Measurements from ENCODE around the gene FPR2. TPM values are rescaled to one million over a fixed set of nuclear protein-coding genes. Genes with fewer than 3 reads are reported as not detected.

Gene FPR2
- total RNA-seq, 2 experiments from 2014 or later, result not detected

DNA sequence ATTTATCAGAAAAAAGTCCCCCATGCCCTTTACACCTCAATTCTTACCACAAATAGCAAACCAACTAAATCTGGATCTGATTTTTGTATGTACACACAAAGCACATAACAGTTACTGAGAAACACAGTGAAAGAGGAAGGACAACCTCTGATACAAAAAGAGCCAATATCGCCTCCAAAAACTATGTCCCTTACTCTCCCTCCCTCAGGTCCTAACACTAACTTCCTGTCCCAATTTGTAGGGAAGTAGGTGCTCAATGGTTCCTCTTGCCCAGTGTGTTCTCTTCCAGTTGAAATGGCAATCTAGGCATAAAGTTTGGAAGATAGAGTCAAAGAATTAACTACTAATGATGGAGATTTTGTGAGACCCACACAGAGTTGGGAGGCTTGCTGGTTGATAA, 18.2 kb downstream of the FPR2 start:
- no peaks in the 10 kb centered on the region for H3K4me1 ChIP-seq (ENCODE audit: insufficient read depth, low read length, poor library complexity, severe bottlenecking)
- POLR2A ChIA-PET, result no interaction called here
- H3K79me2 ChIP-seq (ENCODE audit: insufficient read depth, low read depth, low read length), result no peaks in the 10 kb centered on the region
- BruUV-seq (replicated peaks), result no TSS peak
- intact Hi-C loops (cut with micrococcal nuclease; ENCODE audit: unreplicated experiment), result loop anchor here (5.0 kb wide), 2 partner anchors 117 to 458 kb away; no protein-coding TSS in a partner anchor
- H3K4me3 ChIP-seq (ENCODE audit: low read depth, low read length, poor library complexity, severe bottlenecking), result no peak overlapping the region
- no peaks in the 10 kb centered on the region for H3K9me3 ChIP-seq (ENCODE audit: low read length)
- no peaks in the 10 kb centered on the region for H3K36me3 ChIP-seq (ENCODE audit: insufficient read depth, low read length)
- no peaks in the 10 kb centered on the region for H3K9me2 ChIP-seq (ENCODE audit: insufficient read depth, low read length)
- CTCF ChIA-PET (ENCODE audit: unreplicated experiment), result no interaction called here
- H3K27ac ChIP-seq (ENCODE audit: low read depth, low read length, poor library complexity, severe bottlenecking), result no peak overlapping the region
- no peak overlapping the region for H2AFZ ChIP-seq (ENCODE audit: low read length)
- DNase-seq (ENCODE audit: low spot score), result no peak
- H4K20me1 ChIP-seq (ENCODE audit: insufficient read depth, low read length), result no peaks in the 10 kb centered on the region; the same call in 1 of the 2 replicates
- TF ChIP-seq EZH2phosphoT487 (IDR thresholded peaks at IDR 0.05; ENCODE audit: borderline replicate concordance, low read depth, low read length) (no peak), CTCF (conservative IDR thresholded peaks at IDR 0.05; ENCODE audit: low read length) (no peak)
- H3K4me2 ChIP-seq (ENCODE audit: low read length), result no peak overlapping the region

DNA sequence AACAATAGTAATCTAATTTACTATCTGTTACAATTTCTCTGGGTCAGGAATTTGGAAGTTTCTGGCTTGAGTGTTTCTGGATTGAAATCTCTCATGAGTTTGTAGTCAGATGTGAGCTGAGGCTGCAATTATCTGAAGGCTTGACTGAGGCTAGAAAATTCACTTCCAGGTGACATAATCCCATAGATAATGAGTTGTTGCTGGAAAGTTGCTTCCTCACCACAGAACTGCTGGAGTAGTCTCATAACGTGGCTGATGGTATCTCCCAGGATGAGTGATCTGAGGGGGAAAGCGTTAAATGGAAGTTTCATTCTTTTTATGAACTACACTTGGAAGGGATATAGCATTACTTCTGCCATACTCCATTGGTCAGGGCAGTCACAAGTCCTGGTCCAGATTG, 18.7 kb downstream of the FPR2 start:
- H3K27ac ChIP-seq (ENCODE audit: low read depth, low read length, poor library complexity, severe bottlenecking), result no peak overlapping the region
- no peaks in the 10 kb centered on the region for H3K79me2 ChIP-seq (ENCODE audit: insufficient read depth, low read depth, low read length)
- no peak overlapping the region for H3K4me2 ChIP-seq (ENCODE audit: low read length)
- H3K4me3 ChIP-seq (ENCODE audit: low read depth, low read length, poor library complexity, severe bottlenecking), result no peak overlapping the region
- ChIA-PET CTCF (ENCODE audit: unreplicated experiment) (no interaction called here), POLR2A (no interaction called here)
- no peak for DNase-seq (ENCODE audit: low spot score)
- intact Hi-C loops (cut with micrococcal nuclease; ENCODE audit: unreplicated experiment), result loop anchor here (5.0 kb wide), 2 partner anchors 117 to 458 kb away; no protein-coding TSS in a partner anchor
- no peaks in the 10 kb centered on the region; the same call in 1 of the 2 replicates for H4K20me1 ChIP-seq (ENCODE audit: insufficient read depth, low read length)
- H3K9me2 ChIP-seq (ENCODE audit: insufficient read depth, low read length), result no peaks in the 10 kb centered on the region
- TF ChIP-seq CTCF (conservative IDR thresholded peaks at IDR 0.05; ENCODE audit: low read length) (no peak), EZH2phosphoT487 (IDR thresholded peaks at IDR 0.05; ENCODE audit: borderline replicate concordance, low read depth, low read length) (no peak)
- no peak overlapping the region for H2AFZ ChIP-seq (ENCODE audit: low read length)
- no peaks in the 10 kb centered on the region for H3K9me3 ChIP-seq (ENCODE audit: low read length)
- no peaks in the 10 kb centered on the region for H3K36me3 ChIP-seq (ENCODE audit: insufficient read depth, low read length)
- no peaks in the 10 kb centered on the region for H3K4me1 ChIP-seq (ENCODE audit: insufficient read depth, low read length, poor library complexity, severe bottlenecking)
- no TSS peak for BruUV-seq (replicated peaks)

GRCh38 chr19:51780270-51780669, 19.3 kb downstream of the FPR2 start:
- H3K79me2 ChIP-seq (ENCODE audit: insufficient read depth, low read depth, low read length), result no peaks in the 10 kb centered on the region
- H3K36me3 ChIP-seq (ENCODE audit: insufficient read depth, low read length), result no peaks in the 10 kb centered on the region
- no peaks in the 10 kb centered on the region for H3K4me1 ChIP-seq (ENCODE audit: insufficient read depth, low read length, poor library complexity, severe bottlenecking)
- H3K4me3 ChIP-seq (ENCODE audit: low read depth, low read length, poor library complexity, severe bottlenecking), result no peak overlapping the region
- intact Hi-C loops (cut with micrococcal nuclease; ENCODE audit: unreplicated experiment), result no loop called here
- no peak overlapping the region for H3K27ac ChIP-seq (ENCODE audit: low read depth, low read length, poor library complexity, severe bottlenecking)
- no peaks in the 10 kb centered on the region; the same call in 1 of the 2 replicates for H4K20me1 ChIP-seq (ENCODE audit: insufficient read depth, low read length)
- no TSS peak for BruUV-seq (replicated peaks)
- no peak overlapping the region for H3K4me2 ChIP-seq (ENCODE audit: low read length)
- no peak overlapping the region for H2AFZ ChIP-seq (ENCODE audit: low read length)
- ChIA-PET CTCF (ENCODE audit: unreplicated experiment) (no interaction called here), POLR2A (no interaction called here)
- no peak for DNase-seq (ENCODE audit: low spot score)
- no peaks in the 10 kb centered on the region for H3K9me2 ChIP-seq (ENCODE audit: insufficient read depth, low read length)
- no peaks in the 10 kb centered on the region for H3K9me3 ChIP-seq (ENCODE audit: low read length)
- no peak for TF ChIP-seq CTCF (conservative IDR thresholded peaks at IDR 0.05; ENCODE audit: low read length)
- no peak for TF ChIP-seq EZH2phosphoT487 (IDR thresholded peaks at IDR 0.05; ENCODE audit: borderline replicate concordance, low read depth, low read length)
